Transverse colon (tissue), 4 donors: ENCODE data around the gene CMTM1.

Experiments used
- CTCF ChIP-seq, 5 experiments: fragments of 200-600 bp in 3 of 5; fragments of 450-650 bp in 2 of 5; sonication (generic) in 3 of 5; IDR thresholded peaks; 1 replicate in 2 of 5; 2 replicates in 3 of 5; pipeline ENCODE4 v1.5.1; 2016 to 2017; ENCODE audit warnings: antibody characterized with exemption in 5 of 5, inconsistent platforms in 3 of 5, mild to moderate bottlenecking in 2 of 5, moderate library complexity in 1 of 5
- EP300 ChIP-seq: sonication (generic); formaldehyde crosslinking; IDR thresholded peaks from one replicate; pipeline ENCODE4 v1.6.1; 2017; ENCODE audit warnings: antibody characterized with exemption, low read depth
- POLR2A ChIP-seq: fragments of 450-650 bp; IDR thresholded peaks from one replicate; pipeline ENCODE4 v1.6.1; 2016; ENCODE audit warnings: antibody characterized with exemption, mild to moderate bottlenecking, moderate library complexity
- POLR2AphosphoS5 ChIP-seq, 3 donors: sonication (generic); formaldehyde crosslinking; IDR thresholded peaks; one replicate each; pipeline ENCODE4 v1.6.1; 2016; ENCODE audit warnings: antibody characterized with exemption in 3 of 3

- TF ChIP-seq CTCF (IDR thresholded peaks at IDR 0.05) (no peak), EP300 (no peak), POLR2A (no peak), POLR2AphosphoS5 (IDR thresholded peaks at IDR 0.05) (no peak)
Measured at GRCh38 chr16:66575060-66575459, 8.8 kb downstream of the CMTM1 start.
